ENCODE measurements around the gene DDN.

Gene DDN

GRCh38 chr12:48978291-48978740 lies 20.9 kb downstream of the DDN start, which contains the start of gene WNT1:
WNT1 (plus strand) TSS chr12:48978322; CDS start chr12:48978651, 329 bp downstream.
- TF ChIP-seq CTCF (IDR thresholded peaks at IDR 0.05): no peak
- no peak for DNase-seq (ENCODE audit: low spot score)
- no peak within 1 kb of the TSS for H3K27ac ChIP-seq
- H3K4me3 ChIP-seq: peak within 1 kb of the TSS; percentile 59

- Histone ChIP-seq H3K4me3 (peak overlapping the region; percentile 59), H3K27ac (no peak overlapping the region)
- DNase-seq (ENCODE audit: low spot score): no peak
- TF ChIP-seq CTCF (IDR thresholded peaks at IDR 0.05): peak; percentile 65
Observed at GRCh38 chr12:48977290-48978281, 21.6 kb downstream of the DDN start.

GRCh38 chr12:48973941-48974673 lies 25.1 kb downstream of the DDN start:
- peak overlapping the region in 1 of 2 donors; percentile 37 for H3K27ac ChIP-seq
- no peak overlapping the region for H3K4me3 ChIP-seq
- TF ChIP-seq CTCF (IDR thresholded peaks at IDR 0.05): peak; percentile 46
- no peak for DNase-seq (ENCODE audit: low spot score)

GRCh38 chr12:48973531-48973930 lies 25.6 kb downstream of the DDN start:
- no peak for TF ChIP-seq CTCF (IDR thresholded peaks at IDR 0.05)
- Histone ChIP-seq H3K27ac (peak overlapping the region in 1 of 2 donors; percentile 37), H3K4me3 (no peak overlapping the region)
- DNase-seq (ENCODE audit: low spot score): no peak

GRCh38 chr12:48972952-48973483 lies 26.2 kb downstream of the DDN start:
- no peak for TF ChIP-seq CTCF (IDR thresholded peaks at IDR 0.05)
- peak overlapping the region in 1 of 2 donors; percentile 37 for H3K27ac ChIP-seq
- no peak for DNase-seq (ENCODE audit: low spot score)
- H3K4me3 ChIP-seq: no peak overlapping the region

- no peak for TF ChIP-seq CTCF (IDR thresholded peaks at IDR 0.05)
- DNase-seq (ENCODE audit: low spot score): no peak
- Histone ChIP-seq H3K27ac (no peak overlapping the region), H3K4me3 (no peak overlapping the region)
Observed at GRCh38 chr12:48972213-48972951, 26.8 kb downstream of the DDN start.
